D721Med (cell line): Measurements from ENCODE around the gene SLC35A5.

Experiments used
- DNase-seq: peaks from one replicate; pipeline ENCODE4 v3.0.0; 2011; ENCODE audit warnings: low spot score; ENCODE audit not compliant: insufficient read length
- FAIRE-seq: peaks from 2 replicates; lab custom pipeline; 2011; peaks lifted over from hg19 to GRCh38; lab: Jason Lieb, UNC
- CTCF ChIP-seq: IDR thresholded peaks from 2 replicates; pipeline ENCODE4 v1.5.1; 2012; ENCODE audit warnings: mild to moderate bottlenecking, control low read depth; ENCODE audit not compliant: insufficient read depth; ENCODE audit errors: missing control alignments

SLC35A5 gene

GRCh38 chr3:112623213-112623612, 61.4 kb downstream of the SLC35A5 start:
- FAIRE-seq: no peak
- TF ChIP-seq CTCF: no peak

GRCh38 chr3:112623717-112624116, 61.9 kb downstream of the SLC35A5 start:
- FAIRE-seq: no peak
- TF ChIP-seq CTCF: no peak
- DNase-seq: no peak

More at GRCh38 chr3:112623213-112623612, 61.4 kb downstream of the SLC35A5 start:
- DNase-seq: no peak

GRCh38 chr3:112627419-112627818, 65.6 kb downstream of the SLC35A5 start:
- DNase-seq (no peak), FAIRE-seq (no peak)
- TF ChIP-seq CTCF: no peak

GRCh38 chr3:112627919-112628466, 66.1 kb downstream of the SLC35A5 start:
- no peak for DNase-seq
- FAIRE-seq: no peak
- TF ChIP-seq CTCF: no peak

DNA sequence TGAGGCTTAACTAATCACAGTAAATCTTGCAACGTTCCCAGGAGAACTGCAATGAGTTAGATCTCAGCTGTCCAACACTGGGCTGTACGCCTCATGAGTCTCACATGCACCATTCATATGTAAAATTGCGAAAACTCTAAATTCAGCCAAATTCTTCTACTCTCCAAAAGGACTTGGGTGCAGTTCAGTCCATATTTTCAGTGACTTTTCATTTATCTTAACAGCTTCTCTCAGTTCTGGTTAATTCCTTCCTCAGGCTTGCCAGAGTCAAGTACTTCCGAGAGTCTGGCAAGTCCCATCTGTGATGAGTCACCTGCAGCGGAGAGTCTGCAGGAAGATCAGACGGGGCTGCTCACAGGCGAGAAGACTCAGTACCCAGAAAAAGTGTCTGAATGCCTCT, 67.6 kb downstream of the SLC35A5 start:
- DNase-seq: no peak
- no peak for FAIRE-seq
- TF ChIP-seq CTCF: no peak

GRCh38 chr3:112631257-112631656, 69.4 kb downstream of the SLC35A5 start:
- TF ChIP-seq CTCF: no peak
- FAIRE-seq: no peak
- no peak for DNase-seq

- no peak for DNase-seq
- no peak for TF ChIP-seq CTCF
- no peak for FAIRE-seq
These were observed 70.8 kb downstream of the SLC35A5 start for GRCh38 chr3:112632596-112632995.
